ENCODE measurements around the gene NOSIP.

NOSIP gene

DNA sequence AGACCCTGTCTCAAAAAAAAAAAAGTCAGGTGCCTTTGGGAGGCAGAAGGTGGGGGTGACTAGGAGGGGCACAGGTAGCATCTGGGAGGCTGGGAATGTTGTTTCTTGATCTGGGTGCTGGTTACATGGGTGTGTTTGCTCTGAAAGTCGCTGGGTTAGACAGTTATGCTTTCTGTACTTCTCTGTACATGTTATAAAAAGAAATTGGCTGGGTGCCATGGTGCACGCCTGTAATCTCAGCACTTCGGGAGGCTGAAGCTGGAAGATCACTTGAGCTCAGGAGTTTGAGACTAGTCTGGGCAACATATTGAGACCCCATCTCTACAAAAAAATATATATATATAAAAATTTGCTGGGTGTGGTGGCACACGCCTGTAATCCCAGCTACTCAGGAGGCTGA is 15.1 kb downstream of the NOSIP start:
- Histone ChIP-seq H3K4me3 (ENCODE audit: low read length) (no peak overlapping the region), H3K4me1 (ENCODE audit: insufficient read depth, low read length) (no peaks in the 10 kb centered on the region), H3K36me3 (ENCODE audit: insufficient read depth, low read depth, low read length) (no peaks in the 10 kb centered on the region; the same call in 1 of the 2 replicates), H3K27me3 (ENCODE audit: insufficient read depth, low read length) (no peaks in the 10 kb centered on the region), H3K9me3 (ENCODE audit: insufficient read depth, low read depth, low read length) (no peaks in the 10 kb centered on the region), H3K27ac (ENCODE audit: low read length) (no peak overlapping the region), H3K9ac (ENCODE audit: low read depth, low read length) (no peak overlapping the region)

DNA sequence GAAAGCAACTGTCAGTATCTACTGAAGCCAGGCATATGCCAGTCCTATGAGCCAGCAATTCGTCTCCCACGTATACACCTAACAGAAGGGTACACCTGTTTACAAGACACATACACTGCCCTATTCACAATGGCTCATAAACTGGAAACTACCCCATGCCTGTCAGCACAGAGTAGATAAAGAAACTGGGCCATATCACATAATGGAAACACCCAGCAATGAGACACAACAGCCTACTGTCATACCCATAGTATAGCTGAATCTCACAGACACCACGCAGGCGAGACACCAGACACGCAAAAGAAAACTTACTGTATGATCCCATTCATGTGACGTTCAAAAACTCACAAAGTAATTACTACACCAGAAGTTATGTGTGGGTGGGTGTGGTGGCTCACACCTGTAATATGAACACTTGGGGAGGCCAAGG is 15.7 kb downstream of the NOSIP start:
- Histone ChIP-seq H3K27ac (ENCODE audit: low read length) (no peak overlapping the region), H3K36me3 (ENCODE audit: insufficient read depth, low read depth, low read length) (peaks cover 3% of the 10 kb centered on the region), H3K4me3 (ENCODE audit: low read length) (no peak overlapping the region)

DNA sequence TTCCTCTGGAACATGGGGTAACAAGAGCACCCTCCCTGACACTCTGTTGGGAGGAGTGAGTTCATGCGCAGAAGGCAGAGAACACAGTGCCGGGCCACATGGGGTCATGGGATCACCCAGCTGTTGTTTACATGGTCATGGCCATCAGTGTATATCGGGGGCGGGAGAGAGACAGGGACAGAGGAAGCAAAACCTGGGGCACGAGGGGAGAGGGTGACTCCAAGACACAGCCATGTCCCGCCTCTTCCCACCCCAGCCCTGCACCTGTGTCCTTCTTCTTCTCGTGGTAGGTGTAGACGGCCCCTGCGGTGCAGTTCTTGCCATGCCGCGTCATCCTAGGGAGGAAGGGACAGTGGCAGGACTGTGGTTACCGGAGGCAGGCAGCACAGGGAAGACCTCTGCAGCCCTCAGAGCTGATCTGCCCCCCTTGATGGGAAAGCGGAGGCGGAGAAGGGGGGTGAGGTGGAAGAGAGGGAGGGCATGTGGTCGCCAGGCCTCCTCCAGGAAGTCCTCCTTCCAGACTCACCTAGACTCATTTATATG is 19.9 kb downstream of the NOSIP start:
- peaks cover 28% of the 10 kb centered on the region for H3K36me3 ChIP-seq (ENCODE audit: insufficient read depth, low read depth, low read length)
- H3K4me3 ChIP-seq (ENCODE audit: low read length), result no peak overlapping the region
- H3K27me3 ChIP-seq (ENCODE audit: insufficient read depth, low read length), result no peaks in the 10 kb centered on the region
- H3K27ac ChIP-seq (ENCODE audit: low read length), result no peak overlapping the region
- H3K9ac ChIP-seq (ENCODE audit: low read depth, low read length), result 0 out of 2 replicates have a peak overlapping the region, but pooled peaks have one; percentile 34
- no peaks in the 10 kb centered on the region for H3K9me3 ChIP-seq (ENCODE audit: insufficient read depth, low read depth, low read length)
- H3K4me1 ChIP-seq (ENCODE audit: insufficient read depth, low read length), result no peaks in the 10 kb centered on the region

More for the DNA sequence above, 15.7 kb downstream of the NOSIP start:
- Histone ChIP-seq H3K4me1 (ENCODE audit: insufficient read depth, low read length) (no peaks in the 10 kb centered on the region), H3K27me3 (ENCODE audit: insufficient read depth, low read length) (no peaks in the 10 kb centered on the region), H3K9me3 (ENCODE audit: insufficient read depth, low read depth, low read length) (no peaks in the 10 kb centered on the region), H3K9ac (ENCODE audit: low read depth, low read length) (no peak overlapping the region)

DNA sequence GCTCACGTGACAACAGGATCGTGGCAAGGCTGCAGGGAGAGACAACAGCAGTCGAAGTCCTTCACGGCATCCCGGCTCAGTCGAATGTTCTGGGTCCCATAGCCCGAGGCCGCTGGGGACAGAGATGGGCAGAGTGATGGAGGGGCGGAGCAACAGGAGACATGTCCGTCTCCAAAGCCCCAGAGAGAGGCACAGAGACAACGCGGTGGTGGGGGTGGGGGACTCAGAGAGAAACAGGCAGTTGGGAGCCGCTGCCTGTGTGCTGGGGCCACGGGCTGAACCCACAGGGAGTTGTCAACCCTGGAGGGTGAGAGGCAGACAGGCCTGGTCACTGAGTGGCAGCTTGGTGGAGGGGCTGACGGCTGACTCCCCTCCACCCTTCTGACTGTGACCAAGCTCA is 20.4 kb downstream of the NOSIP start:
- H3K4me1 ChIP-seq (ENCODE audit: insufficient read depth, low read length), result no peaks in the 10 kb centered on the region
- H3K9ac ChIP-seq (ENCODE audit: low read depth, low read length), result no peak overlapping the region
- no peaks in the 10 kb centered on the region for H3K9me3 ChIP-seq (ENCODE audit: insufficient read depth, low read depth, low read length)
- no peak overlapping the region for H3K4me3 ChIP-seq (ENCODE audit: low read length)
- H3K36me3 ChIP-seq (ENCODE audit: insufficient read depth, low read depth, low read length), result peaks cover 33% of the 10 kb centered on the region
- no peak overlapping the region for H3K27ac ChIP-seq (ENCODE audit: low read length)
- no peaks in the 10 kb centered on the region for H3K27me3 ChIP-seq (ENCODE audit: insufficient read depth, low read length)

DNA sequence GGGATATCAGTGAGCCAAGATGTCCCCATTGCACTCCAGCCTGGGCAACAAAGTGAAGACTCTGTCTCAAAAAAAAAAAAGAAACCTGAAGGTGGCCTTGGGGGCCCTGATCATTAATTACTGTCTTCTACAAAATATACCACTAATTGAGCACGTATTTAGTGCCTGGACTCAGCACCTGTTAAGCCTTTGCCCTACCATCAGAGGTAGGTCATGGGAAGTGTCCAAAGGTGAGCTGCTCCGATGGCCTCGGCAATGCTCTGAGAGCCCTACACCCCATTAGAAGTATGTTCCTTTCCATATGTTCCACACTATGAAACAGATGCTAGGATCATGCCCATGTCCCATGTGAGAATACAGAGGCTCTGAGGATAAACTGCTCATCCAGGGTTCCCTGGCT is 20.9 kb downstream of the NOSIP start:
- H3K36me3 ChIP-seq (ENCODE audit: insufficient read depth, low read depth, low read length), result peaks cover 38% of the 10 kb centered on the region
- H3K4me1 ChIP-seq (ENCODE audit: insufficient read depth, low read length), result no peaks in the 10 kb centered on the region
- H3K4me3 ChIP-seq (ENCODE audit: low read length), result no peak overlapping the region
- no peak overlapping the region for H3K27ac ChIP-seq (ENCODE audit: low read length)
- no peaks in the 10 kb centered on the region for H3K9me3 ChIP-seq (ENCODE audit: insufficient read depth, low read depth, low read length)
- H3K27me3 ChIP-seq (ENCODE audit: insufficient read depth, low read length), result no peaks in the 10 kb centered on the region
- H3K9ac ChIP-seq (ENCODE audit: low read depth, low read length), result no peak overlapping the region

DNA sequence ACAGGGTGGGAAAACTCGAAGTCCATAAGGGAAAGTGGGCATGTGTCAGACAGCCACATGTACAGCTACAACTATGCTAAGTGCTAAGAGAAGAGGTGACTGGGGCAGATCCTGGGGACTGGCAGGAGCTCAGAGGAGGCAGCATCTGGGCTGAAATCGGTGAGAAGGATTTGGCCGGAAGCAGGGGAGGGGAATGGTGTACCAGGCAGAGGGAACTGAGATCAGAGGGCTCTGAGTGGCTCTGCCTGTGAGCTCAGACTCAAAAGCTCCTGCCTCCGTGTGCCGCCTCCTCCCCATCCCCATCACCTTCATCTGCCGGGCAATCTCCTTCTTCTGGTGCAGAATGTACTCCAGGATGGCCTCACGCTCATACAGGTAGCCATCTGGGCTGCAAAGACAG is 21.8 kb downstream of the NOSIP start:
- no peak overlapping the region for H3K27ac ChIP-seq (ENCODE audit: low read length)
- no peak overlapping the region for H3K9ac ChIP-seq (ENCODE audit: low read depth, low read length)
- no peak overlapping the region for H3K4me3 ChIP-seq (ENCODE audit: low read length)
- H3K27me3 ChIP-seq (ENCODE audit: insufficient read depth, low read length), result no peaks in the 10 kb centered on the region
- H3K4me1 ChIP-seq (ENCODE audit: insufficient read depth, low read length), result no peaks in the 10 kb centered on the region
- H3K9me3 ChIP-seq (ENCODE audit: insufficient read depth, low read depth, low read length), result no peaks in the 10 kb centered on the region
- H3K36me3 ChIP-seq (ENCODE audit: insufficient read depth, low read depth, low read length), result peaks cover 38% of the 10 kb centered on the region

DNA sequence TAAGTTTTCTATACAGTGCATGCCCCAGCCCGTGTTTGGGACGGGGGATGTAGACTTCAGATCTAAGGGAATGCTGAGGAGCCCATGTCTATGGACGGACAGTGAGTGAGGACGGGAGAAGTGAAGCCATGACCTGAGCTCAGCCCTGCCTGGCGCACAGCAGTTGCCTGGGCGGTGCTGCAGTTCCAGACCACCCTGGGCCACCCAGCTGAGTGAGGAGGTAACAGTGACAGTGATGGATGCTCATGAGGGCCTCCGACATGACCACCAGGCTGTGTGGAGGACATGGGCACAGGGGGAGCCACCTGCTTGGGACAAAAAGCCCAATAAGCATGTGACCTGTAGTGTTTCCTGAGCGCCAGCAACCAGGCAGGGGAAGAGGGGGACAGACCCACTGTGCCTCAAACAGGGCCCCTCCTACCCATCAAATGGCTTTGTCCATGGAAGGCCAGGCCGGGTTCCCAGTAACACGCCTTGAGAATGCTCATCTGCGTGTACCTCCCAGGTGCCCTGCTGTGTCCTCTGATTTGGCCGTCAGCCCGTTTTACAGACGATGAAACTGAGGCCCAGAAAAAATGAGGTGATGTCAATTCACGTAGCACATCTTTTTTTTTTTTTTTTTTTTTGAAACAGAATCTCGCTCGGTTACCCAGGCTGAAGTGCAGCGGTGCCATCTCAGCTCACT is 22.6 kb downstream of the NOSIP start:
- H3K4me1 ChIP-seq (ENCODE audit: insufficient read depth, low read length), result no peaks in the 10 kb centered on the region
- H3K4me3 ChIP-seq (ENCODE audit: low read length), result no peak overlapping the region
- H3K27ac ChIP-seq (ENCODE audit: low read length), result no peak overlapping the region
- H3K9ac ChIP-seq (ENCODE audit: low read depth, low read length), result no peak overlapping the region
- H3K9me3 ChIP-seq (ENCODE audit: insufficient read depth, low read depth, low read length), result no peaks in the 10 kb centered on the region
- peaks cover 38% of the 10 kb centered on the region for H3K36me3 ChIP-seq (ENCODE audit: insufficient read depth, low read depth, low read length)
- no peaks in the 10 kb centered on the region for H3K27me3 ChIP-seq (ENCODE audit: insufficient read depth, low read length)

DNA sequence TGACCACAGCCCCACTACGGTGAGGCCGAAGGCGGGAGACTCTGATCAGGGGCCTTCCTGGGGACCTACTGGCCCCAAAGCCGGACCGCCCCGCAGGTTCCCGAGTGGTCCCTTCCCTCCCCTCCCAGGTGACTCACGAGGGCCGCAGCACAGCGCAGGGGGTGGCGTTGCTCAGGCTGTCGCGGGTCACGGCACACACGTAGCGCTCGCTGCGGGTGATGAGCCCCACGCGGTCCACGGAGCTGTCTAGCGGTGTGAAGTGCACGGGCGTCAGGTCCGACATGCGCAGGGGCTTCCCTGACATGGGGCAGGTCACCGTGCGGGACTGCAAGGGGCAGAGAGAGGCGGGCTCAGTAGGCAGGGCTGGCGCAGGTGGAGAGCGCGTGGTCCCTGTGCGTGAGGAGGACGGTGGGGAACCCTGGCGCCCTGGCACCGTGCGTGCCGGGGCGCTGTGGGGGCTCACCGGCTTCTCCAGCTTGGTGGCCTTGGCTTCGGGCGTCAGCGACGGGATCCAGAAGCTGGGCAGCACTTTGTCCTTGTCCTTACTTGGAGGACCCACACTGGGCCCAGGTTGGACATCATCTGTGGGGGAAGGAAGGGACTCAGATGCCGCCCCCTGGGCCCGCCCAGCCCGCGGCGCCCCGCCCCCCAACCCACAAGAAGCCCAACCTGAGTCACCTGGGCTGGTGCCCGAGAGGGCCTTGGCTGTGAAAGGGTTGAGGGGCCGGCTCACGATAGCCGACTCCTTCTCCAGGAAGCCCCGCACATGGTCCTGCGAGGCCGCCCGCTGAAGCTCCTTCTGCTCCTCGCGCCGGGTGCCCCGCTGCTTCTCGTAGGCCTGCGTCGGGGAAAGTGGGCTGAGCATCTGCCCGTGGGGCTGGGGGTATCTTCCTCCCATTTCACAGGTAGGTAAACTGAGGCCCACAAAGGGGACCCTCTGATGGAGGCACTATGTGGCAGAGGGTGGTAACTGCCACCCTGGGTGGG is 23.7 kb downstream of the NOSIP start:
- Histone ChIP-seq H3K36me3 (ENCODE audit: insufficient read depth, low read depth, low read length) (peaks cover 38% of the 10 kb centered on the region), H3K27me3 (ENCODE audit: insufficient read depth, low read length) (no peaks in the 10 kb centered on the region), H3K9ac (ENCODE audit: low read depth, low read length) (peak overlapping the region; percentile 80; the same call in 1 of the 2 replicates), H3K4me3 (ENCODE audit: low read length) (peak overlapping the region; percentile 85), H3K4me1 (ENCODE audit: insufficient read depth, low read length) (no peaks in the 10 kb centered on the region), H3K9me3 (ENCODE audit: insufficient read depth, low read depth, low read length) (no peaks in the 10 kb centered on the region), H3K27ac (ENCODE audit: low read length) (peak overlapping the region; percentile 81)

DNA sequence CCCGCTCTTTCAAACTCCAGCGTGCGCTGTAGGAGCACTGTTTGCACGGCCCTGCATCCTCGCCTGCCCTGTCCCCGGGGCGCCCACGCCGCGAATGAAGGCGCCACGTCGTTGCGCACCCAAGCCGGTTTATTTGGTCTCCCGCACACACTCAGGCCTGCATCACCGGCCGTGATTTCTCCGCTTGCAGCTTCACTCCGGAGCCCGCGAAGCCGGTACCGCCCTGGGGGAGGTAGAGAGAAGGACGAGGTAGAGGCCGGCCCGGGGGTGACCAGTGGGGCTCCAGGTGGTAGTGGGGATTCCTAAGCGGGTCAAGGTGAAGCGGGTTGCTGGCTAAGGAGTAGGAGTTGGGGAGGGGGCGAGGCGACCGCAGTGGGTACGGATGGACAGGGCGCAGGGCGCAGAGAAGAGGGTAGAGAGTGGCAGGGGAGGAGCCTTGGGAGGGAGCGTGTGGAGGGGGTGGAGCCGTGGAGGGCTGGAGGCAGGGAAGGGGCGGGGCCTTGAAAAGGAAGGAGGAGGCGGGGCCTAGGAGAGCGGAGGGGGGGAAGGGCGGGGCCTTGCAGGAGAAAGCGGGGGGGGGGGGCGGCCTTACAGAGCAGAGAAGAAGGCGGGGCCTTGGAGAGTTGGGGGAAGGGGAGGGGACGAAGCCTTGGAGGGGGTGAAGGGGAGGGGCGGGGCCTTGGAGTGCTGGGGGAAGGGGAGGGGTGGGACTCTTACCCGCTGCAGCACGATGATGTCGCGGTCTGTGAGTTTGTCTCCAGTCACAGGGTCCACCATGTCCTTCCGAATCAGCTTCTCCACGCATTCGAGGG is 24.6 kb downstream of the NOSIP start:
- Histone ChIP-seq H3K9ac (ENCODE audit: low read depth, low read length) (peak overlapping the region; percentile 80; the same call in 1 of the 2 replicates), H3K27ac (ENCODE audit: low read length) (peak overlapping the region; percentile 81), H3K4me3 (ENCODE audit: low read length) (peak overlapping the region; percentile 85), H3K9me3 (ENCODE audit: insufficient read depth, low read depth, low read length) (no peaks in the 10 kb centered on the region), H3K27me3 (ENCODE audit: insufficient read depth, low read length) (no peaks in the 10 kb centered on the region), H3K4me1 (ENCODE audit: insufficient read depth, low read length) (no peaks in the 10 kb centered on the region), H3K36me3 (ENCODE audit: insufficient read depth, low read depth, low read length) (peaks cover 38% of the 10 kb centered on the region)

DNA sequence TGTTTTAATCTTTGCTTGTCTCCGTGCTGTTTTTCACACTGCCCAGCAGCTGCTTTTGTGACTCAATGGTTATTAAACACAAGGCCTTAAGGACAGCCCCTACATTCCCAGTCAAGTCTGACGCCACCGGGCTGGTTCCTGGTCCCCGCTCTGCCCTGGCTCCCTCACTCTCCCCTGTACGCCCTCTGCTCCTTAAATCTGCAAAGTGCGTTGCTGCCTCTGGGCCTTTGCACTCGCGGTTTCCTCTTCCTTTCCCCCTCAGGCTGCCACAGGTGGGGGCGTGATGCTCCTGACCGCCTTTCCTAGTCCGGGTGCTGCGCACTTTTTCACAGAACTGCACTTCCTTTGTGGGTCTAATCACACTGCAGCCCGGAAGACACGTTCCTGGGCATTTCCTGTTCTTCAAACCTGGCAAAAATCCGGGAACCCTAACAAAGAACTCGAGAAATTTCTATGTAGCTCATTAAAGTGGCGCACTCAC is 25.6 kb downstream of the NOSIP start:
- H3K27ac ChIP-seq (ENCODE audit: low read length), result no peak overlapping the region
- H3K36me3 ChIP-seq (ENCODE audit: insufficient read depth, low read depth, low read length), result peaks cover 37% of the 10 kb centered on the region
- no peak overlapping the region for H3K9ac ChIP-seq (ENCODE audit: low read depth, low read length)
- H3K9me3 ChIP-seq (ENCODE audit: insufficient read depth, low read depth, low read length), result no peaks in the 10 kb centered on the region
- H3K27me3 ChIP-seq (ENCODE audit: insufficient read depth, low read length), result no peaks in the 10 kb centered on the region
- H3K4me3 ChIP-seq (ENCODE audit: low read length), result no peak overlapping the region
- H3K4me1 ChIP-seq (ENCODE audit: insufficient read depth, low read length), result no peaks in the 10 kb centered on the region
